K562 (cell line): ENCODE measurements around the gene ADAT3. TPM values are rescaled to one million over a fixed set of nuclear protein-coding genes. Genes with fewer than 3 reads are reported as not detected.

ENCODE experiments used
- ATAC-seq: fragments of 200-7000 bp; cut with Tn5 transposase; 3 replicates; pipeline ENCODE4 v1.9.1; 2020; ENCODE audit warnings: moderate library complexity
- BruUV-seq: library from RNA; stranded (reverse); fragments of 400-500 nt; replicated peaks from 2 replicates; lab custom pipeline; 2021; lab: Mats Ljungman, UMichigan
- CTCF ChIA-PET: fragments of 300-600 bp; formaldehyde crosslinking; extraction: SDS; loops from one replicate; lab custom pipeline; 2021; ENCODE audit warnings: low intra/inter-chr PET ratio; lab: Yijun Ruan, JAX
- POLR2A ChIA-PET: fragments of 300-600, 350-650 bp; sonication (Branson Sonifier 250); formaldehyde crosslinking; extraction: SDS; loops from one replicate; lab custom pipeline; 2021; ENCODE audit warnings: antibody characterized with exemption, inconsistent platforms; lab: Yijun Ruan, JAX
- DNase-seq, 4 experiments: peaks; one replicate each; pipeline versions ENCODE4 v3.0.0 to v3.0.0-alpha.2; 2011 to 2018; ENCODE audit warnings: low spot score in 3 of 4, mixed read lengths in 3 of 4; ENCODE audit errors: extremely low read depth in 1 of 4
- FAIRE-seq: peaks from 2 replicates; lab custom pipeline; 2011; peaks lifted over from hg19 to GRCh38; lab: Jason Lieb, UNC
- H2AFZ ChIP-seq: 2 replicates; pipeline ENCODE4 v1.6.0; 2011; ENCODE audit warnings: low read depth, low read length, control low read depth, inconsistent platforms
- H3K27ac ChIP-seq: fragments of 200-600 bp; 3 replicates; pipeline ENCODE4 v1.8.0; 2011; ENCODE audit warnings: low read depth, mild to moderate bottlenecking, control low read depth, inconsistent platforms, low read length, moderate library complexity, mixed read lengths; ENCODE audit errors: extremely low read depth
- H3K27me3 ChIP-seq, 2 experiments: fragments of 300-600 bp in 1 of 2; 2 replicates in 1 of 2; 3 replicates in 1 of 2; pipeline versions ENCODE4 v1.6.0 to v1.8.0; 2011; ENCODE audit warnings: inconsistent platforms in 2 of 2, low read length in 2 of 2, mild to moderate bottlenecking in 1 of 2, mixed read lengths in 1 of 2, moderate library complexity in 1 of 2; ENCODE audit not compliant: control insufficient read depth in 2 of 2, insufficient read depth in 2 of 2
- H3K36me3 ChIP-seq: fragments of 300-600 bp; 3 replicates; pipeline ENCODE4 v1.8.0; 2011; ENCODE audit warnings: mild to moderate bottlenecking, low read length, inconsistent platforms; ENCODE audit not compliant: control insufficient read depth, insufficient read depth
- H3K4me1 ChIP-seq, 2 experiments: fragments of 200-600 bp in 1 of 2; replicated peaks in 1 of 2; 2 replicates in 1 of 2; 3 replicates in 1 of 2; pipeline versions ENCODE4 v1.5.1 to v1.8.0; 2011; ENCODE audit warnings: inconsistent platforms in 2 of 2, low read length in 2 of 2, mild to moderate bottlenecking in 1 of 2, mixed read lengths in 1 of 2, moderate library complexity in 1 of 2; ENCODE audit not compliant: control insufficient read depth in 2 of 2, insufficient read depth in 2 of 2
- H3K4me2 ChIP-seq: 2 replicates; pipeline ENCODE4 v1.6.1; 2011; ENCODE audit warnings: low read length, control low read depth, inconsistent platforms, mixed read lengths; ENCODE audit not compliant: insufficient read depth
- H3K4me3 ChIP-seq: fragments of 200-600 bp; sonication (generic), shearing (Covaris generic); 2 replicates; pipeline ENCODE4 v1.5.1; 2016; ENCODE audit warnings: control low read depth, inconsistent platforms
- H3K79me2 ChIP-seq: fragments of 200-600 bp; 3 replicates; pipeline ENCODE4 v1.8.0; 2011; ENCODE audit warnings: low read length, inconsistent platforms; ENCODE audit not compliant: control insufficient read depth, insufficient read depth
- H3K9ac ChIP-seq, 2 experiments: 2 replicates each; pipeline versions ENCODE4 v1.6.0 to v1.6.1; 2011; ENCODE audit warnings: low read depth in 2 of 2, low read length in 2 of 2, control low read depth in 1 of 2, inconsistent platforms in 1 of 2, mild to moderate bottlenecking in 1 of 2, mixed read lengths in 1 of 2; ENCODE audit not compliant: insufficient read depth in 1 of 2
- H3K9me1 ChIP-seq: one replicate; pipeline ENCODE4 v1.6.0; 2011; ENCODE audit warnings: inconsistent platforms, mild to moderate bottlenecking, low read length, moderate library complexity; ENCODE audit not compliant: control insufficient read depth, insufficient read depth
- H3K9me3 ChIP-seq: replicated peaks from 2 replicates; pipeline ENCODE4 v1.5.1; 2011; ENCODE audit warnings: low read depth, low read length, inconsistent platforms; ENCODE audit not compliant: control insufficient read depth, insufficient read depth
- H4K20me1 ChIP-seq: replicated peaks from 2 replicates; pipeline ENCODE4 v1.6.1; 2011; ENCODE audit warnings: low read length, inconsistent platforms, mixed read lengths; ENCODE audit not compliant: control insufficient read depth, insufficient read depth
- GTF2F1 ChIP-seq: IDR thresholded peaks from 2 replicates; pipeline ENCODE4 v1.6.1; 2011; ENCODE audit warnings: low read depth, low read length, improper control_type of control experiment
- POLR2G ChIP-seq: fragments of 200-400 bp; formaldehyde crosslinking; IDR thresholded peaks from 2 replicates; pipeline ENCODE4 v1.6.1; 2017; ENCODE audit warnings: low read depth, mild to moderate bottlenecking, antibody characterized with exemption, low read length, moderate library complexity
- WGBS: fragments of 100-300 bp; shearing (Covaris generic); methylation state at CpG from one replicate; pipeline ENCODE4 v1.1.6; 2016; ENCODE audit warnings: low coverage, mixed read lengths; ENCODE audit not compliant: insufficient coverage; ENCODE audit errors: missing lambda C conversion rate; 5-methylcytosine and 5-hydroxymethylcytosine counted together
- in situ Hi-C: fragments of 300-500 bp; cut with MboI; formaldehyde crosslinking; loops from 4 replicates; pipeline ENCODE4 v1.15.0; 2018; ENCODE audit warnings: inconsistent platforms, mixed read lengths
- intact Hi-C: fragments of 100-400 bp; cut with micrococcal nuclease; formaldehyde crosslinking; loops from 2 replicates; pipeline ENCODE4 v1.14.2; 2022
- polyA plus RNA-seq, 8 experiments: library from polyadenylated mRNA; depleted of rRNA in 4 of 8; stranded (reverse) in 5 of 8; unstranded in 3 of 8; fragments of >200 nt; fragmentation: Nextera tagmentation in 2 of 8; fragmentation: Illumina TruSeq in 1 of 8; extraction: Ambion mirVana in 2 of 8; extraction: Trizol in 1 of 8; gene quantifications; 2 replicates each; pipeline versions ENCODE4 v1.2.1 to v1.2.3, GENCODE V29; 2011 to 2014; ENCODE audit warnings: inconsistent platforms in 1 of 8, missing spikeins in 1 of 8
- total RNA-seq, 7 experiments: library from RNA; depleted of rRNA in 6 of 7; stranded (reverse); fragments of >200 nt in 6 of 7; fragmentation: Illumina TruSeq in 2 of 7; extraction: Trizol in 2 of 7; gene quantifications; 2 replicates each; pipeline versions ENCODE4 v1.2.1 to v1.2.3, GENCODE V29; 2011 to 2021; ENCODE audit warnings: low replicate concordance in 1 of 7
- TF ChIP-seq, protein P1 (sequence below): sonication (generic); formaldehyde crosslinking; IDR thresholded peaks from 2 replicates; pipeline ENCODE4 v1.8.1; 2023; ENCODE audit warnings: mild to moderate bottlenecking, missing genetic modification reagents

The ADAT3 gene
- total and polyA plus RNA-seq, 9 of the 15 experiments (the other 6 are each of a cell fraction or from before 2014, with no cell fraction given): 0.67 to 15.6 (median 7.8) TPM; not detected in 4

DNA sequence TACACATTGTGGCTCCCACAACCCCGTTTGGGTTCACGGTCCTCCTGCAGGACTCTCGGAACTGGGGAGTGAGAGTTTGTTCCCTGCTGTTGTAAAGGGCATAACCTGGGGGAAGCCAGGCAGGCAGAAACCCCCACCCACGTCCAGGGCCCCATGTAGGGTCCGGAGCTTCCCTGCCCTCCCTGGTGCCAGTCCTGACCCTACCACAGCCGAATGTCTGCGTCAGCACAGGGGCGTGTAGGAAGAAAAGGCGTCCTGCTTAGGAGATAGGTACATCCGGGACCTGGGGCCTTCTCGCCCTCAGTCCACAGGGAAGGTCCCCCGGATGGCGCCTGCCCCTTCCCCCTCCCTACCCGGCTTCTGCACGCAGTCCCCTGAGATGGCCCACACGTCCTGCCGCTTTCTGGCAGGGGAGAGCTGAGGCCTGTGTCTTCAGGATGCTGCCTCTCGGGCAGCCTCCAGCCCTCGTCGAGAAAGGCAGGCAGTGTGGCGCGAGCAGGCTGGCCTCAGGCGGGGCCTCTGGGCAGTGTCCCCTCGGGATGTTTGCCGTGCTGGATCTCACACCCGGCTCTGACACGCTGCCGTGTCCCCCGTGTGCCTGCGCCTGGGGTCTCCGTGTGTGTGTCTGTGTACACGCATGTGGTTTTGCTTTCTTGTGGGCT is 54.9 kb downstream of the ADAT3 start:
- no TSS peak for BruUV-seq
- 96% methylated on average over 19 of the region's 32 CpGs for WGBS
- no peak for ATAC-seq
- Histone ChIP-seq H3K79me2 (peaks cover 57% of the 10 kb centered on the region), H3K9me3 (no peaks in the 10 kb centered on the region), H3K4me1 (peaks cover 0 to 48% of the 10 kb centered on the region in 2 experiments; a peak in 2 of 5 replicates), H4K20me1 (peaks cover 9% of the 10 kb centered on the region), H3K9ac (peak overlapping the region in 1 of 2 experiments; percentile 66; a peak in 1 of 4 replicates), H3K4me2 (no peak overlapping the region), H3K27me3 (no peaks in the 10 kb centered on the region), H2AFZ (no peak overlapping the region), H3K4me3 (no peak overlapping the region), H3K27ac (no peak overlapping the region), H3K9me1 (no peaks in the 10 kb centered on the region), H3K36me3 (peaks cover 27% of the 10 kb centered on the region; the same call in 2 of the 3 replicates)
- TF ChIP-seq GTF2F1 (no peak), POLR2G (0 out of 2 replicates have a peak, but pooled peaks have one; percentile 21)
- TF ChIP-seq, protein P1, sequence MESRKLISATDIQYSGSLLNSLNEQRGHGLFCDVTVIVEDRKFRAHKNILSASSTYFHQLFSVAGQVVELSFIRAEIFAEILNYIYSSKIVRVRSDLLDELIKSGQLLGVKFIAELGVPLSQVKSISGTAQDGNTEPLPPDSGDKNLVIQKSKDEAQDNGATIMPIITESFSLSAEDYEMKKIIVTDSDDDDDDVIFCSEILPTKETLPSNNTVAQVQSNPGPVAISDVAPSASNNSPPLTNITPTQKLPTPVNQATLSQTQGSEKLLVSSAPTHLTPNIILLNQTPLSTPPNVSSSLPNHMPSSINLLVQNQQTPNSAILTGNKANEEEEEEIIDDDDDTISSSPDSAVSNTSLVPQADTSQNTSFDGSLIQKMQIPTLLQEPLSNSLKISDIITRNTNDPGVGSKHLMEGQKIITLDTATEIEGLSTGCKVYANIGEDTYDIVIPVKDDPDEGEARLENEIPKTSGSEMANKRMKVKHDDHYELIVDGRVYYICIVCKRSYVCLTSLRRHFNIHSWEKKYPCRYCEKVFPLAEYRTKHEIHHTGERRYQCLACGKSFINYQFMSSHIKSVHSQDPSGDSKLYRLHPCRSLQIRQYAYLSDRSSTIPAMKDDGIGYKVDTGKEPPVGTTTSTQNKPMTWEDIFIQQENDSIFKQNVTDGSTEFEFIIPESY: 0 out of 2 replicates have a peak, but pooled peaks have one; percentile 6
- ChIA-PET POLR2A (no interaction called here), CTCF (no interaction called here)
- intact Hi-C loops: no loop called here
- FAIRE-seq: no peak
- no peak for DNase-seq
- in situ Hi-C loops: no loop called here
